Measurements from ENCODE around the gene DYDC1. TPM values are rescaled to one million over a fixed set of nuclear protein-coding genes. Genes with fewer than 3 reads are reported as not detected.

Gene DYDC1
- total and polyA plus RNA-seq, 2 of the 13 experiments (the other 11 are each of a cell fraction or from before 2014, with no cell fraction given), result not detected

GRCh38 chr10:80290474-80291220 lies 65.9 kb downstream of the DYDC1 start (continued):
- no peak for TF ChIP-seq ETS1 (CRISPR knock-in tag; IDR thresholded peaks at IDR 0.05)
- no peak for TF ChIP-seq FOXP1 (IDR thresholded peaks at IDR 0.05)
- peak; percentile 60; the same call in 1 of the 2 replicates for TF ChIP-seq FOXP1 (CRISPR knock-in tag; IDR thresholded peaks at IDR 0.05)
- TF ChIP-seq CEBPG (CRISPR knock-in tag; IDR thresholded peaks at IDR 0.05), result peak; percentile 78
- TF ChIP-seq ASH2L (IDR thresholded peaks at IDR 0.05; ENCODE audit: insufficient read length, low read depth, low read length), result peak; percentile 54
- TF ChIP-seq, protein P1, sequence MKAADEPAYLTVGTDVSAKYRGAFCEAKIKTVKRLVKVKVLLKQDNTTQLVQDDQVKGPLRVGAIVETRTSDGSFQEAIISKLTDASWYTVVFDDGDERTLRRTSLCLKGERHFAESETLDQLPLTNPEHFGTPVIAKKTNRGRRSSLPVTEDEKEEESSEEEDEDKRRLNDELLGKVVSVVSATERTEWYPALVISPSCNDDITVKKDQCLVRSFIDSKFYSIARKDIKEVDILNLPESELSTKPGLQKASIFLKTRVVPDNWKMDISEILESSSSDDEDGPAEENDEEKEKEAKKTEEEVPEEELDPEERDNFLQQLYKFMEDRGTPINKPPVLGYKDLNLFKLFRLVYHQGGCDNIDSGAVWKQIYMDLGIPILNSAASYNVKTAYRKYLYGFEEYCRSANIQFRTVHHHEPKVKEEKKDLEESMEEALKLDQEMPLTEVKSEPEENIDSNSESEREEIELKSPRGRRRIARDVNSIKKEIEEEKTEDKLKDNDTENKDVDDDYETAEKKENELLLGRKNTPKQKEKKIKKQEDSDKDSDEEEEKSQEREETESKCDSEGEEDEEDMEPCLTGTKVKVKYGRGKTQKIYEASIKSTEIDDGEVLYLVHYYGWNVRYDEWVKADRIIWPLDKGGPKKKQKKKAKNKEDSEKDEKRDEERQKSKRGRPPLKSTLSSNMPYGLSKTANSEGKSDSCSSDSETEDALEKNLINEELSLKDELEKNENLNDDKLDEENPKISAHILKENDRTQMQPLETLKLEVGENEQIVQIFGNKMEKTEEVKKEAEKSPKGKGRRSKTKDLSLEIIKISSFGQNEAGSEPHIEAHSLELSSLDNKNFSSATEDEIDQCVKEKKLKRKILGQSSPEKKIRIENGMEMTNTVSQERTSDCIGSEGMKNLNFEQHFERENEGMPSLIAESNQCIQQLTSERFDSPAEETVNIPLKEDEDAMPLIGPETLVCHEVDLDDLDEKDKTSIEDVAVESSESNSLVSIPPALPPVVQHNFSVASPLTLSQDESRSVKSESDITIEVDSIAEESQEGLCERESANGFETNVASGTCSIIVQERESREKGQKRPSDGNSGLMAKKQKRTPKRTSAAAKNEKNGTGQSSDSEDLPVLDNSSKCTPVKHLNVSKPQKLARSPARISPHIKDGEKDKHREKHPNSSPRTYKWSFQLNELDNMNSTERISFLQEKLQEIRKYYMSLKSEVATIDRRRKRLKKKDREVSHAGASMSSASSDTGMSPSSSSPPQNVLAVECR (CRISPR knock-in tag; IDR thresholded peaks at IDR 0.05; ENCODE audit: borderline replicate concordance), result peak; percentile 48; the same call in 1 of the 2 replicates
- no peak for TF ChIP-seq POLR2AphosphoS2 (IDR thresholded peaks at IDR 0.05; ENCODE audit: low read depth, low read length)
- peak; percentile 71 for TF ChIP-seq NCOR1 (IDR thresholded peaks at IDR 0.05; ENCODE audit: borderline replicate concordance, low read length)
- TF ChIP-seq NR2F2 (IDR thresholded peaks at IDR 0.05; ENCODE audit: borderline replicate concordance, low read depth), result peak; percentile 77; the same call in 1 of the 2 replicates
- TF ChIP-seq DPF2 (CRISPR knock-in tag; IDR thresholded peaks at IDR 0.05; ENCODE audit: borderline replicate concordance, low read depth), result peak; percentile 77
- TF ChIP-seq, protein P2, sequence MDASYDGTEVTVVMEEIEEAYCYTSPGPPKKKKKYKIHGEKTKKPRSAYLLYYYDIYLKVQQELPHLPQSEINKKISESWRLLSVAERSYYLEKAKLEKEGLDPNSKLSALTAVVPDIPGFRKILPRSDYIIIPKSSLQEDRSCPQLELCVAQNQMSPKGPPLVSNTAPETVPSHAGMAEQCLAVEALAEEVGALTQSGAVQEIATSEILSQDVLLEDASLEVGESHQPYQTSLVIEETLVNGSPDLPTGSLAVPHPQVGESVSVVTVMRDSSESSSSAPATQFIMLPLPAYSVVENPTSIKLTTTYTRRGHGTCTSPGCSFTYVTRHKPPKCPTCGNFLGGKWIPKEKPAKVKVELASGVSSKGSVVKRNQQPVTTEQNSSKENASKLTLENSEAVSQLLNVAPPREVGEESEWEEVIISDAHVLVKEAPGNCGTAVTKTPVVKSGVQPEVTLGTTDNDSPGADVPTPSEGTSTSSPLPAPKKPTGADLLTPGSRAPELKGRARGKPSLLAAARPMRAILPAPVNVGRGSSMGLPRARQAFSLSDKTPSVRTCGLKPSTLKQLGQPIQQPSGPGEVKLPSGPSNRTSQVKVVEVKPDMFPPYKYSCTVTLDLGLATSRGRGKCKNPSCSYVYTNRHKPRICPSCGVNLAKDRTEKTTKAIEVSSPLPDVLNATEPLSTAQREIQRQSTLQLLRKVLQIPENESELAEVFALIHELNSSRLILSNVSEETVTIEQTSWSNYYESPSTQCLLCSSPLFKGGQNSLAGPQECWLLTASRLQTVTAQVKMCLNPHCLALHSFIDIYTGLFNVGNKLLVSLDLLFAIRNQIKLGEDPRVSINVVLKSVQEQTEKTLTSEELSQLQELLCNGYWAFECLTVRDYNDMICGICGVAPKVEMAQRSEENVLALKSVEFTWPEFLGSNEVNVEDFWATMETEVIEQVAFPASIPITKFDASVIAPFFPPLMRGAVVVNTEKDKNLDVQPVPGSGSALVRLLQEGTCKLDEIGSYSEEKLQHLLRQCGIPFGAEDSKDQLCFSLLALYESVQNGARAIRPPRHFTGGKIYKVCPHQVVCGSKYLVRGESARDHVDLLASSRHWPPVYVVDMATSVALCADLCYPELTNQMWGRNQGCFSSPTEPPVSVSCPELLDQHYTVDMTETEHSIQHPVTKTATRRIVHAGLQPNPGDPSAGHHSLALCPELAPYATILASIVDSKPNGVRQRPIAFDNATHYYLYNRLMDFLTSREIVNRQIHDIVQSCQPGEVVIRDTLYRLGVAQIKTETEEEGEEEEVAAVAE (CRISPR knock-in tag; IDR thresholded peaks at IDR 0.05; ENCODE audit: borderline replicate concordance), result 0 out of 2 replicates have a peak, but pooled peaks have one; percentile 40
- TF ChIP-seq BCL6 (CRISPR knock-in tag; IDR thresholded peaks at IDR 0.05), result peak; percentile 70
- peak in 1 of 2 experiments; percentile 39; a peak in 1 of 4 replicates for TF ChIP-seq REST (IDR thresholded peaks at IDR 0.05; ENCODE audit: borderline replicate concordance in 1 of 2, low read depth in 1 of 2, low read length in 2 of 2)
- TF ChIP-seq DNMT1 (CRISPR knock-in tag; IDR thresholded peaks at IDR 0.05), result no peak
- peak; percentile 72 for TF ChIP-seq SAP130 (CRISPR knock-in tag; IDR thresholded peaks at IDR 0.05; ENCODE audit: low read depth)

Measured in HepG2 (cell line).